ENCODE data around the gene EMP1. TPM values are rescaled to one million over a fixed set of nuclear protein-coding genes. Genes with fewer than 3 reads are reported as not detected.

The EMP1 gene
- total and polyA plus RNA-seq, 2 of the 8 experiments (the other 6 are each of a cell fraction or from before 2014, with no cell fraction given) = 0.17 to 0.65 TPM

GRCh38 chr12:13242936-13243335 lies 46.4 kb downstream of the EMP1 start:
- no peak overlapping the region for H2AK5ac ChIP-seq (ENCODE audit: low read depth, low read length)
- H3K4me1 ChIP-seq (replicated peaks in 1 of 4; ENCODE audit: control insufficient read depth in 3 of 4, insufficient read depth in 4 of 4, low read length in 3 of 4) = no peaks in the 10 kb centered on the region
- no peak overlapping the region for H2BK12ac ChIP-seq (ENCODE audit: low read depth, low read length)
- no peak for DNase-seq (ENCODE audit: low read depth in 1 of 2, low spot score in 2 of 2)
- 97% methylated on average over 4 of the region's 4 CpGs; no CpG with 5 or more reads in 1 of the 2 experiments for WGBS, 2 experiments (ENCODE audit: extremely low coverage in 1 of 2, insufficient coverage in 1 of 2, insufficient read length in 1 of 2, insufficient replicate concordance in 2 of 2, low coverage in 1 of 2, low lambda C conversion rate in 2 of 2, missing lambda C conversion rate in 1 of 2)
- FAIRE-seq = no peak
- no peak overlapping the region for H3K9ac ChIP-seq (replicated peaks in 1 of 4; ENCODE audit: extremely low read depth in 1 of 4, low read depth in 3 of 4, low read length in 3 of 4)
- no peak overlapping the region for H3K4me3 ChIP-seq (ENCODE audit: extremely low read depth in 1 of 4, insufficient read depth in 2 of 4, low read depth in 3 of 4, low read length in 4 of 4)
- ChIA-PET POLR2A (ENCODE audit: partially characterized antibody) (no interaction called here), CTCF (ENCODE audit: partially characterized antibody) (interaction anchor here (0.5 kb wide), 1 partner anchor 271 kb away, joined by 3 read pairs; no protein-coding TSS in a partner anchor)
- no peak overlapping the region for H4K91ac ChIP-seq (replicated peaks; ENCODE audit: insufficient read length, low read length)
- no peaks in the 10 kb centered on the region for H3K23me2 ChIP-seq (ENCODE audit: low read depth, low read length)
- no peaks in the 10 kb centered on the region for H4K20me1 ChIP-seq (replicated peaks in 1 of 2; ENCODE audit: control insufficient read depth in 1 of 2, insufficient read depth in 2 of 2, low read length in 2 of 2)
- no peak overlapping the region for H3K23ac ChIP-seq (ENCODE audit: insufficient read length)
- H3K9me3 ChIP-seq (ENCODE audit: insufficient read depth in 2 of 2, low read depth in 1 of 2, low read length in 1 of 2) = no peaks in the 10 kb centered on the region
- no peak overlapping the region for H2BK15ac ChIP-seq (ENCODE audit: low read length)
- no peak overlapping the region for H2BK120ac ChIP-seq (replicated peaks; ENCODE audit: low read depth, low read length)
- H3K27me3 ChIP-seq (replicated peaks in 1 of 4; ENCODE audit: control insufficient read depth in 3 of 4, extremely low read depth in 1 of 4, insufficient read depth in 3 of 4, low read length in 3 of 4) = no peaks in the 10 kb centered on the region
- H3K36me3 ChIP-seq (ENCODE audit: control insufficient read depth in 2 of 4, insufficient read depth in 4 of 4, low read length in 3 of 4) = no peaks in the 10 kb centered on the region
- H3K56ac ChIP-seq (replicated peaks; ENCODE audit: insufficient read length, low read depth, low read length) = no peak overlapping the region
- no peak overlapping the region for H3K4me2 ChIP-seq (ENCODE audit: insufficient read depth in 1 of 2, low read depth in 2 of 2, low read length in 2 of 2)
- no peak overlapping the region for H4K8ac ChIP-seq (ENCODE audit: extremely low read depth, insufficient read depth, low read length)
- H3K27ac ChIP-seq (ENCODE audit: low read depth, low read length) = no peak overlapping the region
- H2BK20ac ChIP-seq (ENCODE audit: low read length) = no peak overlapping the region
- no peak overlapping the region for H2BK5ac ChIP-seq (ENCODE audit: low read depth, low read length)
- no peak overlapping the region for H3K18ac ChIP-seq (ENCODE audit: extremely low read depth, low read length)
- H2AFZ ChIP-seq (ENCODE audit: low read length) = no peak overlapping the region
- H3K14ac ChIP-seq (ENCODE audit: insufficient read length) = no peak overlapping the region
- H3K79me1 ChIP-seq (ENCODE audit: low read depth, low read length) = no peaks in the 10 kb centered on the region
- no peaks in the 10 kb centered on the region for H3K79me2 ChIP-seq (ENCODE audit: control insufficient read depth in 1 of 2, insufficient read depth in 2 of 2, low read length in 2 of 2)
- H3K4ac ChIP-seq (replicated peaks; ENCODE audit: insufficient read length, low read depth, low read length) = no peak overlapping the region
- H4K5ac ChIP-seq (ENCODE audit: insufficient read length, low read depth, low read length) = no peak overlapping the region
- TF ChIP-seq KDM1A (IDR thresholded peaks at IDR 0.05; ENCODE audit: borderline replicate concordance, low read length) = no peak
- TF ChIP-seq SP1 (IDR thresholded peaks at IDR 0.05; ENCODE audit: low read depth, low read length) = no peak
- TF ChIP-seq POLR2A (IDR thresholded peaks at IDR 0.05; ENCODE audit: control extremely low read depth in 1 of 2, low read depth in 2 of 2, low read length in 2 of 2) = no peak
- no peak for TF ChIP-seq RFX5 (IDR thresholded peaks at IDR 0.05; ENCODE audit: borderline replicate concordance, low read depth, low read length)
- TF ChIP-seq CTBP2 (IDR thresholded peaks at IDR 0.05; ENCODE audit: borderline replicate concordance, insufficient read depth, insufficient read length, low read length) = no peak
- TF ChIP-seq RNF2 (IDR thresholded peaks at IDR 0.05; ENCODE audit: borderline replicate concordance, low read depth, low read length, missing control alignments, poor library complexity, severe bottlenecking) = no peak
- no peak for TF ChIP-seq SUZ12 (IDR thresholded peaks at IDR 0.05; ENCODE audit: low read length)
- TF ChIP-seq POLR2AphosphoS5 (IDR thresholded peaks at IDR 0.05; ENCODE audit: low read depth, low read length) = no peak
- TF ChIP-seq KDM5A (IDR thresholded peaks at IDR 0.05; ENCODE audit: low read length) = no peak
- no peak for TF ChIP-seq PHF8 (conservative IDR thresholded peaks at IDR 0.05; ENCODE audit: low read depth, low read length)
- TF ChIP-seq BCL11A (IDR thresholded peaks at IDR 0.05; ENCODE audit: low read depth in 2 of 2, low read length in 2 of 2) = no peak
- TF ChIP-seq FOSL1 (IDR thresholded peaks at IDR 0.05; ENCODE audit: insufficient read depth, low read depth, low read length) = no peak
- TF ChIP-seq SIRT6 (IDR thresholded peaks at IDR 0.05; ENCODE audit: low read length) = no peak

All from H1 (cell line).